Neural cell (in vitro differentiated cells): ENCODE data around the gene DNAJC12. TPM values are rescaled to one million over a fixed set of nuclear protein-coding genes. Genes with fewer than 3 reads are reported as not detected.
A peak's percentile ranks its signal among the peaks of the same experiment; 100 is the strongest.

Experiments used
- H2AFZ ChIP-seq: fragments of 200-600, 300-800 bp; sonication (generic), shearing (Covaris generic); 2 replicates; pipeline ENCODE4 v1.6.0; 2014; ENCODE audit warnings: low read depth, mild to moderate bottlenecking, antibody characterized with exemption, low read length, moderate library complexity
- H3F3A ChIP-seq: fragments of 200-600 bp; shearing (Covaris generic); 2 replicates; pipeline ENCODE4 v1.6.1; 2016; ENCODE audit warnings: mild to moderate bottlenecking, moderate library complexity, mixed read lengths, antibody characterized with exemption, low read length; ENCODE audit not compliant: insufficient read depth, poor library complexity, severe bottlenecking
- H3K27ac ChIP-seq: fragments of 200-600, 300-800 bp; sonication (generic), shearing (Covaris generic); 2 replicates; pipeline ENCODE4 v1.5.1; 2014; ENCODE audit warnings: mild to moderate bottlenecking, low read length, moderate library complexity
- H3K27me3 ChIP-seq: fragments of 300-800, 200-600 bp; sonication (generic), shearing (Covaris generic); 2 replicates; pipeline ENCODE4 v1.6.0; 2014; ENCODE audit warnings: mild to moderate bottlenecking, low read depth, low read length, moderate library complexity; ENCODE audit not compliant: insufficient read depth
- H3K36me3 ChIP-seq: fragments of 300-800, 200-600 bp; sonication (generic), shearing (Covaris generic); 2 replicates; pipeline ENCODE4 v1.5.1; 2014; ENCODE audit warnings: mild to moderate bottlenecking, antibody characterized with exemption, low read length, moderate library complexity; ENCODE audit not compliant: insufficient read depth
- H3K4me2 ChIP-seq: fragments of 300-800, 200-600 bp; sonication (generic), shearing (Covaris generic); 2 replicates; pipeline ENCODE4 v1.6.0; 2014; ENCODE audit warnings: mild to moderate bottlenecking, low read length
- H3K4me3 ChIP-seq: fragments of 300-800, 200-600 bp; sonication (generic), shearing (Covaris generic); 2 replicates; pipeline ENCODE4 v1.5.1; 2014; ENCODE audit warnings: mild to moderate bottlenecking, low read length, moderate library complexity
- H3K79me2 ChIP-seq: fragments of 200-600 bp; shearing (Covaris generic); replicated peaks from 2 replicates; pipeline ENCODE4 v1.6.0; 2014; ENCODE audit warnings: mild to moderate bottlenecking, low read length, moderate library complexity; ENCODE audit not compliant: insufficient read depth
- H3K9ac ChIP-seq: fragments of 300-800, 200-600 bp; sonication (generic), shearing (Covaris generic); 2 replicates; pipeline ENCODE4 v1.6.1; 2016; ENCODE audit warnings: mild to moderate bottlenecking, low read length, mixed read lengths
- H3K9me2 ChIP-seq: fragments of 200-600 bp; shearing (Covaris generic); 2 replicates; pipeline ENCODE4 v1.6.1; 2016; ENCODE audit warnings: mild to moderate bottlenecking, low read length, mixed read lengths; ENCODE audit not compliant: insufficient read depth
- H3K9me3 ChIP-seq: fragments of 200-600, 300-800 bp; sonication (generic), shearing (Covaris generic); 2 replicates; pipeline ENCODE4 v1.6.1; 2016; ENCODE audit warnings: mild to moderate bottlenecking, mixed run types, low read length, moderate library complexity, mixed read lengths
- H4K20me1 ChIP-seq: fragments of 200-600 bp; shearing (Covaris generic); 2 replicates; pipeline ENCODE4 v1.6.1; 2016; ENCODE audit warnings: mild to moderate bottlenecking, mixed run types; ENCODE audit not compliant: insufficient read depth
- CTCF ChIP-seq: fragments of 450-650 bp; IDR thresholded peaks from 2 replicates; pipeline ENCODE4 v1.5.1; 2014; ENCODE audit warnings: antibody characterized with exemption, mild to moderate bottlenecking, moderate library complexity; ENCODE audit not compliant: poor library complexity, severe bottlenecking
- EP300 ChIP-seq: fragments of 450-650 bp; conservative IDR thresholded peaks from 2 replicates; pipeline ENCODE4 v1.6.1; 2014; ENCODE audit warnings: antibody characterized with exemption, mild to moderate bottlenecking, moderate library complexity; ENCODE audit not compliant: poor library complexity, severe bottlenecking
- EZH2 ChIP-seq: fragments of 200-600, 300-800 bp; shearing (Covaris generic), sonication (generic); IDR thresholded peaks from 2 replicates; pipeline ENCODE4 v1.6.1; 2014; ENCODE audit warnings: antibody characterized with exemption, low read length, borderline replicate concordance, mild to moderate bottlenecking; ENCODE audit not compliant: insufficient read depth, poor library complexity, severe bottlenecking
- MXI1 ChIP-seq: fragments of 450-650 bp; conservative IDR thresholded peaks from 2 replicates; pipeline ENCODE4 v1.6.1; 2014; ENCODE audit warnings: antibody characterized with exemption, mild to moderate bottlenecking; ENCODE audit not compliant: poor library complexity, severe bottlenecking
- POLR2AphosphoS5 ChIP-seq: IDR thresholded peaks from 2 replicates; pipeline ENCODE4 v1.6.1; 2012
- RAD21 ChIP-seq: fragments of 450-650 bp; conservative IDR thresholded peaks from 2 replicates; pipeline ENCODE4 v1.6.1; 2014; ENCODE audit warnings: antibody characterized with exemption, mild to moderate bottlenecking, moderate library complexity
- REST ChIP-seq: IDR thresholded peaks from 2 replicates; pipeline ENCODE4 v1.6.1; 2012; ENCODE audit warnings: borderline replicate concordance
- SMC3 ChIP-seq: fragments of 450-650 bp; conservative IDR thresholded peaks from 2 replicates; pipeline ENCODE4 v1.6.1; 2014; ENCODE audit warnings: antibody characterized with exemption, mild to moderate bottlenecking, moderate library complexity; ENCODE audit not compliant: poor library complexity
- TAF1 ChIP-seq: IDR thresholded peaks from 2 replicates; pipeline ENCODE4 v1.6.1; 2012; ENCODE audit warnings: low read depth
- polyA plus RNA-seq: library from polyadenylated mRNA; depleted of rRNA; stranded (reverse); fragments of >200 nt; gene quantifications from 2 replicates; pipeline ENCODE4 v1.2.3, GENCODE V29; 2014

DNAJC12 gene
- polyA plus RNA-seq, 1 donor from 2014 or later = 32.2 TPM

GRCh38 chr10:67884842-67885670 lies 47.1 kb upstream of the DNAJC12 start:
- Histone ChIP-seq H3K9me2 (no peaks in the 10 kb centered on the region), H3K9ac (peak overlapping the region; percentile 84), H3K27me3 (no peaks in the 10 kb centered on the region), H3K36me3 (no peaks in the 10 kb centered on the region), H3K79me2 (peaks cover 31% of the 10 kb centered on the region), H3K4me3 (peak overlapping the region; percentile 82), H3K4me2 (peak overlapping the region; percentile 77), H3K27ac (peak overlapping the region; percentile 77), H3F3A (no peaks in the 10 kb centered on the region), H3K9me3 (no peaks in the 10 kb centered on the region), H4K20me1 (no peaks in the 10 kb centered on the region), H2AFZ (no peak overlapping the region)
- TF ChIP-seq CTCF = peak; percentile 50
- TF ChIP-seq MXI1 = peak; percentile 13
- peak; percentile 54 for TF ChIP-seq TAF1
- TF ChIP-seq EP300 = peak; percentile 62
- no peak for TF ChIP-seq RAD21
- peak; percentile 25 for TF ChIP-seq POLR2AphosphoS5
- TF ChIP-seq EZH2 = no peak
- TF ChIP-seq SMC3 = peak; percentile 26

GRCh38 chr10:67884313-67884841 lies 46.4 kb upstream of the DNAJC12 start, which contains the start of gene SIRT1:
Gene SIRT1 (plus strand): TSS chr10:67884656. CDS start chr10:67884722, 66 bp downstream.
- TF ChIP-seq POLR2AphosphoS5 = peak; percentile 92
- peak; percentile 53 for TF ChIP-seq REST
- no peak for TF ChIP-seq EP300
- TF ChIP-seq EZH2 = no peak
- peak; percentile 79 for TF ChIP-seq TAF1
- no peak for TF ChIP-seq RAD21
- no peak for TF ChIP-seq CTCF
- TF ChIP-seq MXI1 = peak; percentile 86
- TF ChIP-seq SMC3 = no peak
- Histone ChIP-seq H3K36me3 (no peaks in the 10 kb centered on the region), H3K9me3 (no peaks in the 10 kb centered on the region), H3K4me3 (peak within 1 kb of the TSS; percentile 82), H2AFZ (peak within 1 kb of the TSS; percentile 61), H3K9ac (peak within 1 kb of the TSS; percentile 84), H3K4me2 (peak within 1 kb of the TSS; percentile 77), H3F3A (no peaks in the 10 kb centered on the region), H3K27ac (peak within 1 kb of the TSS; percentile 77), H4K20me1 (no peaks in the 10 kb centered on the region), H3K27me3 (no peaks in the 10 kb centered on the region), H3K9me2 (no peaks in the 10 kb centered on the region), H3K79me2 (peaks cover 31% of the 10 kb centered on the region)
